DMS53 treated with DMSO at 0.1 percent for 48 hours (cell line): ENCODE measurements around the gene EBP.
A peak's percentile ranks its signal among the peaks of the same experiment; 100 is the strongest.
"Not testable (repeated sequence)": the region's sequence is repeated elsewhere in the genome, so short reads cannot be mapped to it uniquely, and the experiment has no call there.

Source experiments
- DNase-seq: peaks from one replicate; lab custom pipeline; 2025; ENCODE audit not compliant: unreplicated experiment; lab: John Stamatoyannopoulos, UW

The EBP gene

GRCh38 chrX:48492293-48492910 lies 29.2 kb upstream of the EBP start:
- no peak for DNase-seq

GRCh38 chrX:48493890-48494364 lies 27.7 kb upstream of the EBP start:
- DNase-seq, result peak; percentile 71

- DNase-seq, result no peak
These were observed 24.9 kb upstream of the EBP start for GRCh38 chrX:48496660-48497059.

- no peak for DNase-seq
These were observed 23.7 kb upstream of the EBP start for GRCh38 chrX:48497871-48498270.

- peak; percentile 43 for DNase-seq
These were observed 23.2 kb upstream of the EBP start for GRCh38 chrX:48498374-48498809.

GRCh38 chrX:48504261-48504660 lies 17.3 kb upstream of the EBP start:
- no peak for DNase-seq

- no peak for DNase-seq
These were observed 16.1 kb upstream of the EBP start for GRCh38 chrX:48505481-48505880.

GRCh38 chrX:48507246-48507645 lies 14.4 kb upstream of the EBP start:
- DNase-seq, result no peak

- DNase-seq, result peak; percentile 26
These were observed 13.0 kb upstream of the EBP start, which contains the start of gene PORCN for GRCh38 chrX:48508400-48509244. PORCN (plus strand) TSS chrX:48508992; CDS start chrX:48509821, 829 bp downstream.

GRCh38 chrX:48509245-48509590 lies 12.4 kb upstream of the EBP start:
- DNase-seq, result no peak

GRCh38 chrX:48509619-48510018 lies 12.0 kb upstream of the EBP start:
- DNase-seq, result no peak

- DNase-seq, result no peak
These were observed 10.0 kb upstream of the EBP start for GRCh38 chrX:48511560-48511959.

- DNase-seq, result no peak
These were observed 9.2 kb upstream of the EBP start for GRCh38 chrX:48512371-48512935.

GRCh38 chrX:48513670-48514069 lies 7.9 kb upstream of the EBP start:
- no peak for DNase-seq

GRCh38 chrX:48514126-48514806 lies 7.3 kb upstream of the EBP start:
- DNase-seq, result no peak

GRCh38 chrX:48514868-48515460 lies 6.6 kb upstream of the EBP start:
- no peak for DNase-seq

GRCh38 chrX:48515842-48516241 lies 5.8 kb upstream of the EBP start:
- DNase-seq, result no peak

GRCh38 chrX:48516285-48516684 lies 5.3 kb upstream of the EBP start:
- DNase-seq, result no peak

- DNase-seq, result no peak
These were observed 4.6 kb upstream of the EBP start for GRCh38 chrX:48516987-48517386.

GRCh38 chrX:48519481-48519880 lies 2.1 kb upstream of the EBP start:
- not testable (repeated sequence) for DNase-seq

GRCh38 chrX:48520455-48520854 lies 1.2 kb upstream of the EBP start:
- no peak for DNase-seq
